Measurements from ENCODE around the gene KLF6.
"Not testable (repeated sequence)": the region's sequence is repeated elsewhere in the genome, so short reads cannot be mapped to it uniquely, and the experiment has no call there.

Gene KLF6

DNA sequence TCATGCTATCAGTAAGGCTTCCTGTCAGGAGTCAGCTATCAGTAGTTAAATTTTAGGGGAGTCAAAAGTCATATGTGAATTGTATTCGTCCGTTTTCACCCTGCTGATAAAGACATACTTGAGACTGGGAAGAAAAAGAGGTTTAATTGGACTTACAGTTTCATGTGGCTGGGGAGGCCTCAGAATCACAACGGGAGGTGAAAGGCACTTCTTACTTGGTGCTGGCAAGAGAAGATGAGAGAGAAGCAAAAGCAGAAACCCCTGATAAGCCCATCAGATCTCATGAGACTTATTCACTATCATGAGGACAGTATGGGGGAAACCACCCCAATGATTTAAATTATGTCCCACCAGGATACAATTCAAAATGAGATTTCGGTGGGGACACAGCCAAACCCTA, 47.1 kb downstream of the KLF6 start:
- Histone ChIP-seq H4K91ac (ENCODE audit: low read depth, low read length, poor library complexity) (no peak overlapping the region), H3K27me3 (ENCODE audit: control insufficient read depth in 3 of 3, insufficient read depth in 3 of 3, low read depth in 1 of 3, low read length in 3 of 3) (no peaks in the 10 kb centered on the region), H3K9ac (ENCODE audit: low read depth, low read length, poor library complexity) (no peak overlapping the region), H2BK12ac (ENCODE audit: low read length) (no peak overlapping the region), H2BK15ac (ENCODE audit: low read length) (no peak overlapping the region), H3K27ac (replicated peaks; ENCODE audit: low read length) (no peak overlapping the region), H2BK120ac (ENCODE audit: low read depth, low read length) (no peak overlapping the region), H3K9me3 (replicated peaks in 1 of 2; ENCODE audit: control insufficient read depth in 2 of 2, insufficient read depth in 1 of 2, low read depth in 1 of 2, low read length in 2 of 2) (no peaks in the 10 kb centered on the region), H2AK5ac (ENCODE audit: low read depth, low read length) (no peak overlapping the region), H3K4me1 (ENCODE audit: control insufficient read depth in 2 of 2, insufficient read depth in 1 of 2, low read depth in 1 of 2, low read length in 2 of 2) (no peaks in the 10 kb centered on the region), H3K79me1 (ENCODE audit: low read depth, low read length) (no peaks in the 10 kb centered on the region), H3K4me3 (ENCODE audit: low read length in 2 of 2) (no peak overlapping the region), H3K18ac (ENCODE audit: low read length) (no peak overlapping the region), H2AFZ (ENCODE audit: low read length) (no peak overlapping the region), H3K36me3 (replicated peaks in 1 of 2; ENCODE audit: control insufficient read depth in 2 of 2, insufficient read depth in 2 of 2, low read length in 2 of 2) (no peaks in the 10 kb centered on the region), H3K4me2 (ENCODE audit: insufficient read depth, low read length, poor library complexity, severe bottlenecking) (no peak overlapping the region), H3K23ac (ENCODE audit: low read depth, low read length, poor library complexity) (no peak overlapping the region), H2BK5ac (ENCODE audit: low read length) (no peak overlapping the region), H3K14ac (ENCODE audit: low read length) (no peak overlapping the region), H4K8ac (ENCODE audit: low read depth, low read length) (no peak overlapping the region), H3K4ac (ENCODE audit: low read length) (no peak overlapping the region)
- no CpG with 5 or more reads among the region's 4 CpGs for WGBS, 2 donors (ENCODE audit: extremely low coverage in 2 of 2, insufficient read length in 2 of 2, insufficient replicate concordance in 1 of 2)
- no peak for DNase-seq (ENCODE audit: low spot score)

DNA sequence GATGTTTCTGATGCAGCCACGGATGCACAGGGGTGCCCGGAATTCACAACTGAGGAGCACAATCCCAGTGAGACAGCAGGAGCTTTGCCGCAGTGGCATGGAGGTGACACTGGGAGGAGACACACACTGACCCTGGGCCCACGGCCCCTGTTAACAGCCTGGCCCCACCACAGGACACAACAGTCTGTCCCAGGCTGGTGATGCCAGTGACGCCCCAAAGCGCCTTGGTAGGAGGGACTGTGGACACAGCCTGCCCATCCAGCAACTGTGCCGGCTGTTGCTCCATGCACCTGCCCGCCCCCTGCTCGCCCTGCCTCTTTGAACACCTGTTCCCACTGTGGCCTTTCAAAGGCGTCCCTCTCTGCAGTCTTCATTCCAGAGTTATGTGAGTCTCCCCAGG, 49.8 kb downstream of the KLF6 start:
- H2BK12ac ChIP-seq (ENCODE audit: low read length) = no peak overlapping the region
- no peak overlapping the region for H2BK120ac ChIP-seq (ENCODE audit: low read depth, low read length)
- no peak overlapping the region for H3K18ac ChIP-seq (ENCODE audit: low read length)
- H3K4me1 ChIP-seq (ENCODE audit: control insufficient read depth in 2 of 2, insufficient read depth in 1 of 2, low read depth in 1 of 2, low read length in 2 of 2) = peaks cover 0 to 2% of the 10 kb centered on the region in 2 donors
- no peak overlapping the region for H4K8ac ChIP-seq (ENCODE audit: low read depth, low read length)
- no CpG with 5 or more reads among the region's 10 CpGs for WGBS, 2 donors (ENCODE audit: extremely low coverage in 2 of 2, insufficient read length in 2 of 2, insufficient replicate concordance in 1 of 2)
- H2AK5ac ChIP-seq (ENCODE audit: low read depth, low read length) = no peak overlapping the region
- no peaks in the 10 kb centered on the region for H3K9me3 ChIP-seq (replicated peaks in 1 of 2; ENCODE audit: control insufficient read depth in 2 of 2, insufficient read depth in 1 of 2, low read depth in 1 of 2, low read length in 2 of 2)
- H3K36me3 ChIP-seq (replicated peaks in 1 of 2; ENCODE audit: control insufficient read depth in 2 of 2, insufficient read depth in 2 of 2, low read length in 2 of 2) = no peaks in the 10 kb centered on the region
- peak overlapping the region in 1 of 2 donors; percentile 14 for H3K4me3 ChIP-seq (ENCODE audit: low read length in 2 of 2)
- H4K91ac ChIP-seq (ENCODE audit: low read depth, low read length, poor library complexity) = no peak overlapping the region
- no peak overlapping the region for H3K27ac ChIP-seq (replicated peaks; ENCODE audit: low read length)
- H3K14ac ChIP-seq (ENCODE audit: low read length) = no peak overlapping the region
- H2BK15ac ChIP-seq (ENCODE audit: low read length) = no peak overlapping the region
- no peak overlapping the region for H2BK5ac ChIP-seq (ENCODE audit: low read length)
- no peaks in the 10 kb centered on the region for H3K79me1 ChIP-seq (ENCODE audit: low read depth, low read length)
- no peak overlapping the region for H3K4ac ChIP-seq (ENCODE audit: low read length)
- no peak overlapping the region for H3K23ac ChIP-seq (ENCODE audit: low read depth, low read length, poor library complexity)
- no peaks in the 10 kb centered on the region for H3K27me3 ChIP-seq (ENCODE audit: control insufficient read depth in 3 of 3, insufficient read depth in 3 of 3, low read depth in 1 of 3, low read length in 3 of 3)
- H2AFZ ChIP-seq (ENCODE audit: low read length) = peak overlapping the region; percentile 33
- DNase-seq (ENCODE audit: low spot score) = no peak
- no peak overlapping the region for H3K9ac ChIP-seq (ENCODE audit: low read depth, low read length, poor library complexity)
- no peak overlapping the region for H3K4me2 ChIP-seq (ENCODE audit: insufficient read depth, low read length, poor library complexity, severe bottlenecking)

DNA sequence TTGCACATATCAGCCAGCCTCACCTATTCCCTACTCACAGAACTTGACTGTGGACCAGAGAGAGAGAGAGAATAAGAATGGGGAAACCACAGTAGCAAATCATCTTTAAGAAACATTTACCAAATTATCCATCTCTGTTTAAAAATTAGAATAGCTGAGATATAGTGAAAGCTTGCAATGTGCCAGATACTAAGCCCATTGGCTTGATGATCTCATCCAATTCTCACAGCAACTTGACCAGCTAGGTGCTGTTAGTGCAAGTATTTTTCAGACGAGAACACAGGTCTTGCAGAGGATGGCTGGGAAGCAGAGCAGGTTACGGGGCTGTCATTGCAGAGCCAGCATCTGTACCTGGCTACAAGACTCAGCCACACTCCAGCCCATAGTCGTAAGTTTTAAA, 50.9 kb downstream of the KLF6 start:
- no peak overlapping the region for H2BK120ac ChIP-seq (ENCODE audit: low read depth, low read length)
- no peak overlapping the region for H3K14ac ChIP-seq (ENCODE audit: low read length)
- no peak overlapping the region for H4K8ac ChIP-seq (ENCODE audit: low read depth, low read length)
- no peak overlapping the region for H3K27ac ChIP-seq (replicated peaks; ENCODE audit: low read length)
- H2AFZ ChIP-seq (ENCODE audit: low read length) = no peak overlapping the region
- H4K91ac ChIP-seq (ENCODE audit: low read depth, low read length, poor library complexity) = no peak overlapping the region
- no peak overlapping the region for H2BK12ac ChIP-seq (ENCODE audit: low read length)
- H3K9ac ChIP-seq (ENCODE audit: low read depth, low read length, poor library complexity) = no peak overlapping the region
- no peak overlapping the region for H2BK5ac ChIP-seq (ENCODE audit: low read length)
- WGBS, 2 donors (ENCODE audit: extremely low coverage in 2 of 2, insufficient read length in 2 of 2, insufficient replicate concordance in 1 of 2) = no CpG with 5 or more reads among the region's 3 CpGs
- H3K79me1 ChIP-seq (ENCODE audit: low read depth, low read length) = no peaks in the 10 kb centered on the region
- H3K4me2 ChIP-seq (ENCODE audit: insufficient read depth, low read length, poor library complexity, severe bottlenecking) = no peak overlapping the region
- no peak overlapping the region for H3K23ac ChIP-seq (ENCODE audit: low read depth, low read length, poor library complexity)
- no peaks in the 10 kb centered on the region for H3K9me3 ChIP-seq (replicated peaks in 1 of 2; ENCODE audit: control insufficient read depth in 2 of 2, insufficient read depth in 1 of 2, low read depth in 1 of 2, low read length in 2 of 2)
- H2BK15ac ChIP-seq (ENCODE audit: low read length) = no peak overlapping the region
- H3K18ac ChIP-seq (ENCODE audit: low read length) = no peak overlapping the region
- H2AK5ac ChIP-seq (ENCODE audit: low read depth, low read length) = no peak overlapping the region
- H3K4ac ChIP-seq (ENCODE audit: low read length) = no peak overlapping the region
- no peak overlapping the region for H3K4me3 ChIP-seq (ENCODE audit: low read length in 2 of 2)
- H3K36me3 ChIP-seq (replicated peaks in 1 of 2; ENCODE audit: control insufficient read depth in 2 of 2, insufficient read depth in 2 of 2, low read length in 2 of 2) = no peaks in the 10 kb centered on the region
- no peaks in the 10 kb centered on the region for H3K27me3 ChIP-seq (ENCODE audit: control insufficient read depth in 3 of 3, insufficient read depth in 3 of 3, low read depth in 1 of 3, low read length in 3 of 3)
- DNase-seq (ENCODE audit: low spot score) = no peak
- H3K4me1 ChIP-seq (ENCODE audit: control insufficient read depth in 2 of 2, insufficient read depth in 1 of 2, low read depth in 1 of 2, low read length in 2 of 2) = peaks cover 0 to 8% of the 10 kb centered on the region in 2 donors

DNA sequence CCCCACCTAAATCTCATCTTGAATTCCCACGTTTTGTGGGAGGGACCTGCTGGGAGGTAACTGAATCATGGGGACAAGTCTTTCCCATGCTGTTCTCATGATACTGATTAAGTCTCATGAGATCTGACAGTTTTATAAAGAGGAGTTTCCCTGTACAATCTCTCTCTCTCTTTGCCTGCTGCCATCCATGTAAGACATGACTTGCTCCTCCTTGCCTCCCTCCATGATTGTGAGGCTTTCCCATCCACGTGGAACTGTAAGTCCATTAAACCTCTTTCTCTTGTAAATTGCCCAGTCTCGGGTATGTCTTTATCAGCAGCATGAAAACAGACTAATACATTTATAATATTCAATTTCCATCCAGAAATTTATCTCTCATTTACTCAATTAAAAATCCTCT, 52.8 kb downstream of the KLF6 start:
- WGBS, 2 donors (ENCODE audit: extremely low coverage in 2 of 2, insufficient read length in 2 of 2, insufficient replicate concordance in 1 of 2) = no CpG with 5 or more reads among the region's 3 CpGs

More for the DNA sequence above, 52.8 kb downstream of the KLF6 start:
- H4K91ac ChIP-seq (ENCODE audit: low read depth, low read length, poor library complexity); H3K9me3 ChIP-seq (replicated peaks in 1 of 2; ENCODE audit: control insufficient read depth in 2 of 2, insufficient read depth in 1 of 2, low read depth in 1 of 2, low read length in 2 of 2); H2BK15ac ChIP-seq (ENCODE audit: low read length); H3K9ac ChIP-seq (ENCODE audit: low read depth, low read length, poor library complexity); H3K4me1 ChIP-seq (ENCODE audit: control insufficient read depth in 2 of 2, insufficient read depth in 1 of 2, low read depth in 1 of 2, low read length in 2 of 2); H3K4me3 ChIP-seq (ENCODE audit: low read length in 2 of 2); H2AFZ ChIP-seq (ENCODE audit: low read length); H3K23ac ChIP-seq (ENCODE audit: low read depth, low read length, poor library complexity); H3K4ac ChIP-seq (ENCODE audit: low read length); H3K79me1 ChIP-seq (ENCODE audit: low read depth, low read length); H2BK12ac ChIP-seq (ENCODE audit: low read length); H3K36me3 ChIP-seq (replicated peaks in 1 of 2; ENCODE audit: control insufficient read depth in 2 of 2, insufficient read depth in 2 of 2, low read length in 2 of 2); H2AK5ac ChIP-seq (ENCODE audit: low read depth, low read length); H3K27ac ChIP-seq (replicated peaks; ENCODE audit: low read length); H3K18ac ChIP-seq (ENCODE audit: low read length); H3K4me2 ChIP-seq (ENCODE audit: insufficient read depth, low read length, poor library complexity, severe bottlenecking); H2BK5ac ChIP-seq (ENCODE audit: low read length); H3K14ac ChIP-seq (ENCODE audit: low read length); H2BK120ac ChIP-seq (ENCODE audit: low read depth, low read length); H4K8ac ChIP-seq (ENCODE audit: low read depth, low read length); H3K27me3 ChIP-seq (ENCODE audit: control insufficient read depth in 3 of 3, insufficient read depth in 3 of 3, low read depth in 1 of 3, low read length in 3 of 3); DNase-seq (ENCODE audit: low spot score): not testable (repeated sequence)

Measured in neuronal stem cell (in vitro differentiated cells).